Islet of Langerhans (tissue), 1 donor: ENCODE data around the gene EMC10.
"Not testable (repeated sequence)": the region's sequence is repeated elsewhere in the genome, so short reads cannot be mapped to it uniquely, and the experiment has no call there.

Source experiments
- FAIRE-seq: peaks from one replicate; lab custom pipeline; 2011; peaks lifted over from hg19 to GRCh38; lab: Jason Lieb, UNC

The EMC10 gene

DNA sequence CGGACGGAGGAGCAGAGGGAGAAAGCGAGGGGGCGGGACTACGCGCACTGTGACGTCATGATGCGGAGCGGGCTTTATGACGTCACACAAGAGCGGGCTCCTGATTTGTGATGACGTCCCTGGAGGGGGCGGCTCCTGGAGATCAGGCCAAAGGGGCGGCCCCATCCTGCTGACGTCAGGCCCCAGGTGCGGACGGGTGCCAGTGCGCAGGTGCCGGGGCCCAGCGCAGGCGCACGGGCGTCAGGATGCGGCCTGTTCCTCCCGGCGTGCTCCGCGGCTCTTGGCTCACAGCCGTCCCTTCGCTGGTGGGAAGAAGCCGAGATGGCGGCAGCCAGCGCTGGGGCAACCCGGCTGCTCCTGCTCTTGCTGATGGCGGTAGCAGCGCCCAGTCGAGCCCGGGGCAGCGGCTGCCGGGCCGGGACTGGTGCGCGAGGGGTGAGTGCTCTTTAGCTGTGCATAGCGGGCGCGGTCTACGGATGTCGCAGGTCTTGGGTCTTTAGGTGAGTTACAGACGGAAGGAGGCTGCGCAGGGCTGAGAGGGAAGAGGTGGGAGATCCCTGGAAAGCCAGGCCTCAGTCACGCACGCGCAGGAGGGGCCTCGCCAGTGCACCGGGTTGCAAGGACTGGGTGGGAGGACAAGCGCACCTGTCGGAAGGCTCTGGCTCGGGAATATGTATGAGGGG, at the start of gene EMC10, which contains the start of gene GARIN5A:
Gene EMC10, plus strand, starts transcription at position 284 of the 683 bp plus-strand sequence. Its CDS starts 38 bp downstream, at position 322.
Gene GARIN5A, minus strand, starts transcription at position 625 of the 683 bp plus-strand sequence. Its CDS starts 460 bp downstream, at position 165.
- FAIRE-seq: no peak

DNA sequence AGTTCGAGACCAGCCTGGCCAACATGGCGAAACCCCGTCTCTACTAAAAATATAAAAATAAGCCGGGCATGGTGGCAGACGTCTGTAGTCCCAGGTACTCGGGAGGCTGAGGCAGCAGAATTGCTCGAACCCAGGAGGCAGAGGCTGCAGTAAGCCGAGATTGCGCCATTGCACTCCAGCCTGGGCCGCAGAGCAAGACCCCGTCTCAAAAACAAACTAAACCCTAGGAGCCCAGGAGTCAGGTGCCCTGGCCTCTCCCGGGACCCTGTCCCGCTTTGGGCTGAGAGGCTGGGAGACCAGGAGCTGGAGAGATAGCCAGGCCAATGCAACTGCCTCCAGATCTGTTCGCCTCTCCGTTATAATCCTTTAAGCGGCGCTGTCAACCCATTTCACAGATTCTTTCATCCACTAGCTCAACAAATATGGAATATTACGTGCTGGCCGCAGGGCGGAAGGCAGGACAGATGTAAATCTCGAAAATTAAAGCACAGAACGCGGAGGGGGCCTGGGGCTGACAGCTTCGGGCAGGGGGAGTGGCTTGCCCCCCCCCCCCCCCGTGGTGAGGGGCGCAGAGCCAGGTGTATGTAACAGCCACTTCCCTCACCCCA, 48.9 kb upstream of the EMC10 start:
- FAIRE-seq: no peak

DNA sequence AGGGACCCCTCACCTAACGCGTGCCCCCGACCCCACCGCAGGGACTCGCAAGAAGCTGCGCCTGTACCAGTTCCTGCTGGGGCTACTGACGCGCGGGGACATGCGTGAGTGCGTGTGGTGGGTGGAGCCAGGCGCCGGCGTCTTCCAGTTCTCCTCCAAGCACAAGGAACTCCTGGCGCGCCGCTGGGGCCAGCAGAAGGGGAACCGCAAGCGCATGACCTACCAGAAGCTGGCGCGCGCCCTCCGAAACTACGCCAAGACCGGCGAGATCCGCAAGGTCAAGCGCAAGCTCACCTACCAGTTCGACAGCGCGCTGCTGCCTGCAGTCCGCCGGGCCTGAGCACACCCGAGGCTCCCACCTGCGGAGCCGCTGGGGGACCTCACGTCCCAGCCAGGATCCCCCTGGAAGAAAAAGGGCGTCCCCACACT, 48.3 kb upstream of the EMC10 start:
- FAIRE-seq: no peak

DNA sequence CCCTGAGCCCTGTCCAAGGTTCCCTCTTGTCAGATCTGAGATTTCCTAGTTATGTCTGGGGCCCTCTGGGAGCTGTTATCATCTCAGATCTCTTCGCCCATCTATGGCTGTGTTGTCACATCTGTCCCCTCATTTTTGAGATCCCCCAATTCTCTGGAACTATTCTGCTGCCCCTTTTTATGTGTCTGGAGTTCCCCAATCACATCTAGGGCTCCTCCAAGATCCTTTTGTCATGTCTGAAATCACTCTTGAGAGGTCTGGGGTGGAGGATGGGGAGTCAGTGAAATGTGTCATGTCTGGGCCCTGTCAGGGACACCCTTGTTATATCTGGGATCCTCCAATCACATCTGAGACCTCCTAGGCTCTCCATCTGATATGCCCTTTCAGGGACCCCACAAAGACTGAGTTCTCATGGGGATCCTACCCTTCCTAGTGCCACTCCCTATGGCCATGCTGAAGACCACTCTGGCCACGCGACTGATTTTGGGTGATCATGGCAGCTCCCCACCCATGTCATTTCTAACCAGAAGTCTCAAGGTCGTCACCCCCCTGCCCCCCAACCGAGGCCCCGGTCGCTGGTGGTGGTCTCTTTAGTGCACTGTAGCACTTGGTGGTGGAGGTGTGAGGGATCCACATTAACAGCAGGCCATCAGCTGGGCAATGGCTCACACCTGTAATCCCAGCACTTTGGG, 47.4 kb upstream of the EMC10 start:
- FAIRE-seq: no peak

DNA sequence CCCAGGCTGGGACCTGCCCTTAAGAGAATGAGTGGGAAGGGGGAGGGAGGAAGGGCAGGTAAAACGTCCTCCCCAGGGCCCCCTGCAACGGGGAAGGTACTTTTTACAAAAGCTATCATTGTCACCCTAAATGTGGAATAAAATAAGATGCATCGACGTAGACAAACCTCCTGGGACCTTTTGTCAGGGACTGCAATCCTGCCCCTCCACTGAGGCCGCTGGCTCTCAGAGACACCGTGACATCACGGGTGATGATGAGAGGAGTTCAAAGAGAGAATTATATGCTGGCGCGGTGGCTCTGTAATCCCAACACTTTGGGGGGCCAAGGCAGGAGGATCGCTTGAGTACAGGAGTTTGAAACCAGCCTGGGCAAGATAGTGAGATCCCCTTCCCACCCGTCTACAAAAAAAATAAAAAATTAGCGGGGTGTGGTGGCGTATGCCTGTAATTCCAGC, 45.4 kb upstream of the EMC10 start:
- no peak for FAIRE-seq

DNA sequence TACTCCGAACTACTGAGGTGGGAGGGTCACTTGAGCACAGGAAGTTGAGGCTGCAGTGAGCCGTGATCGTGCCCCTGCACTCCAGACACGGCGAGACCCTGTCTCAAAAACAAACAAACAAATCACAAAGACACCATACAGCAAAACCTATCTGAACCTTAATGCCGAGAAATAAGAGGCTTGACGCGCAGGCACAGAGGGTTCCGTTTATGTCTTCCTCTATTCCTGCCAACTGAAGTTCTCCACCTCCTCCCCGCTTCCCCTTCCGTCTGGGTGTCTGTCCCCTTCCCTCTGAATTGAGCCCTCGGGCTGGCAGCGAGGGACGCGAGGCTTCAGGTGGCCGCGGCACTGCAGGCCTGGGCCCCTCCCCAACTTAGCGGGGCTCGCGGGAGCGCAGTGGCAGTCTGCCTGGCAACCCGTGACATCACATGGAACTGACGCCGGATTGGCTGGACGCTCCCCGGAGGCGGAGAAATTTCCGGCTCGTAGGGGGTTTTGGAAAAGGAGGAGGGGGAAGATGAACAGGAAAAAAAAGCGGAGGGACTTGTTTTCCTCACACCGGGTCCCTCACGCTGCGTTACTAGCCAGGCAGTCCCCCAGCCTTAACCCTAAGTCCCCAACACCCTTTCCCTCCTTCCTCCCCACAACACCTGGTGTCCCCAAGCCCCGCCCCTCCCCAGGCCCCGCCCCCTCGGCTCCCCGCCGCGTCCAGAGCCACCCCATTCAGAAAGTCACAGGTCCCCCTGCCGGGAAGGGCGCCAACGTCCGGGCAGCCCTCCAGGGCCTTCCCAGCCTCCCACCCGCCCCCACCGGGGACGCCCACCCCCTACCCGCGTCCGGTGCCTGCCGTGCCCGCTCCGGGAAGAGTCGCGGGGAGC, 44.7 kb upstream of the EMC10 start:
- FAIRE-seq: no peak

DNA sequence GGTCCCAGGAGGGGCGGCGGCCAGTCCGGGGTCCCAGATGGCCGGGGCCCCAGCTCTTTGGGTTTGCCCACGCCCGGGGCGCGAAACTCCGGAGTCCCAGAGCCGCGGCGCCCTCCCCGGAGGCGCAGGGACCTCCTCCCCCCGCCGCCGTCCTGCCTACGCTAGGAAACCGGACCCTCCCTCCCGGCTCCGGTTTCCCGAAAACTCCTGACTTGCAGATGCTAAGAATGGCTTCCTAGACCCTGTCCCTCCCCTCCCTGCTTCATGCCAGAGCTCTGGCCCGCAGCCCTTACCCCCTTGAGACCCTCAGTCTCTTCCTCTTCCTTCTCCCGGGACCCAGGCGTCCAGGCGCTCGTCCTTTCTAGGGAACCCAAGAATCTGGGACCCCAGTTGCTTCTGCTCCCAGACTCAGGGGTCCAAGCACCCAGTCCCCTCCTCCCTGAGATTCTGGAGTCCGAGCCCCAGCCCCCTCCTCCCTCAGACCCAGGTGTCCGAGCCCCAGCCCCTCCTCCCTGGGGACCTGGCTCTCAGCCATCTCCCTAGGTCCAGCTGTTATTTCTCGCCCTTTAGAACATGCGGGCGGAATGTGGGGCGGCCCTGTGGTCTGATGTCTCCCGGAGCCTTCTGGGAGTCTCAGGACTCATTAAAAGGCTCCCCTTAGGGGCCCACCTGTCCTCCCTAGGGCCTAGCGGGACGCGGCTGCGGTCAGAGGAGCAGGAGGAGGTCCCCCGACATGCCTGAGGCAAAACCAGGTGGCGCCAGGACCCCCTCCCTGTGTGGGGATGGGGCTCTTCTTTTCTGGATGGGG, 43.9 kb upstream of the EMC10 start, which contains the start of gene MYBPC2:
Gene MYBPC2, plus strand, starts transcription at position 672 of the 808 bp plus-strand sequence. Its CDS starts 62 bp downstream, at position 734.
- FAIRE-seq: no peak

DNA sequence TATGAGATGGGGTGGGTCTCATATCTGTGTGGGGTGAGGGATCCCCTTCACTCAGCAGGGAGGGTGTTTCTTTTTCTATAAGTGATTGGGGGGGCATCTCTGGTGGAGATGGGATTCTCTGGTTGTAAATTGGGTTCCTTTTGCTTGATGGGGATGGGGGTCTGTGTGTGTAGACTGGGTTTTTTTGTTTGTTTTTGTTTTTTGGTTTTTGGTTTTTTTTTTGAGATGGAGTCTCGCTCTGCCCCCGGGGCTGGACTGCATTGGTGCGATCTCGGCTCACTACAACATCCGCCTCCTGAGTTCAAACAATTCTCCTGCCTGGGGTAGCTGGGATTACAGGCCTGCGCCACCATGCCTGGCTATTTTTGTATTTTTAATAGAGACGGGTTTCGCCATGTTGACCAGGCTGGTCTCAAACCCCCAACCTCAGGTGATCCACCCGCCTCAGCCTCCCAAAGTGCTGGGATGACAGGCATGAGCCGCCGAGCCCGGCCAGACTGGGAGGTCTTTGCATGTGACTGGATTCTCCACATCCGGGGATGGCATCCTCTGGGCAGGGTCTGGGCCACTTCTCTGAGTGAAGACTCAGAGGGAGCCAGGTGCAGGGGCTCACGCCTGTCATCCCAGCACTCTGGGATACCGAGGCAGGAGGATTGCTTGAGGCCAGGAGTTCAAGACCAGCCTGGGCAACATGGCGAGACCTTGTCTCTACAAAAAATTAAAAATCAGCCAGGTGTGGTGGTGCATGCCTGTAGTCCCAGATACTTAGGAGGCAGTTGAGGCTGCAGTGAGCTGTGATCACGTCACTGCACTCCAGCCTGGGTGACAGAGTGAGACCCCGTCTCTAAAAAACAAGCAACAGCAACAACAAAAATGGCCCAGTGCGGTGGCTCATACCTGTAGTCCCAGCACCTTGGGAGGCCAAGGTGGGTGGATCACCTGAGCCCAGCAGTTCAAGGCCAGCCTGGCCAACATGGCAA, 42.8 kb upstream of the EMC10 start:
- no peak for FAIRE-seq

DNA sequence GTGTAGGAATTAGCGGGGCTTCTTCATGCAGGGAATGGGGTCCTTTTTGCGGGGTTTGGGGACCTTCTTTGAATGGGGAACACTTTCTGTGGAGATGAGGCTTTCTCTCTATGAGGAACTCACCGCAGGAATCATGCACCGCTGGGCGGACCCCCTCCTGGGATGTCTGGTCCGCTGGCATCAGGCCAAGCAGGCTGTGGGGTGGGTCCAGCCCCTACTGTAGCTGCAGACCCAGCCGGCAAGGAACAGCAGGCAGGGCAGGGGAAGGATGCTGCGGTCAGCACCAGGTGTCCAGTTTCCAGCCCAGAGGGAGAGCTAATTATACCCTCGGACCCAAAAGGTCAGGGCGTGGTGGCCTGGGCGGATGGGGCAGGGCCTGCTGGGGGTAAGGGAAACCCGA, 41.8 kb upstream of the EMC10 start:
- FAIRE-seq: no peak

DNA sequence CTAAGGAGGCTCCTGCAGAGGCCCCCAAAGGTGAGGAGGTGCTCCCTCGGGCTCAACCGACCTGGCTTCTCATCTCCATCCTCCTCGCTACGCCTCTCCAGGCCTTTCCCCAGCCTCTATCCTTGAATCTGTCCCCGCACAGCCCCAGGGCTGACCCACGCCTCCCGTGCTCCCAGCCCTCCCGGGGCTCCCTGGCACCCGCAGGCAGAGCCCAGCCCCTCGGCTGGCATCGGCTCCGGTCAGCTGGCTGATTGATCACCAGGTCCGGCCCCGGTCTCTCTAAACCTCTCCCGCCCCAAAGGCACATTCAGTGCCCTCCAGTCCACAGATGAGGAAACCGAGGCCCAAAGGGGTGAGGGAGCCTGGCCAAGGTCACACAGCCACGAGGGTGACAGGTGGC, 41.1 kb upstream of the EMC10 start:
- no peak for FAIRE-seq

DNA sequence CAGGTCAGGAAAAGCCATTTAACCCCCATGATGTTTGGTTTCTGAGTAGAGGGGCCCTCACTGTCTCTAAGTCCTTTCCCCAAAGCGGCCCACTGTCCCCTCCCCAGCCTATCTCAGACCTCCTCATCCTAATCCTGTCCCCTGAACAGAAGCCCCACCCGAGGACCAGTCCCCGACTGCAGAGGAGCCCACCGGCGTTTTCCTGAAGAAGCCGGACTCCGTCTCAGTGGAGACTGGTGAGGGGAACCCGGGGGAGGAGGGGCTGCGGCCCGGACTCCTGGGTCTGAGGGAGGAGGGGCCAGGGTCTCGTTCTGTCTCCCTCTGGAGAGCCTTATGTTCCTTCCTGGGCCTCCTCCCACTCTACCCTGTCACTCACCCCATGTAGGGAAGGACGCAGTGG, 40.7 kb upstream of the EMC10 start:
- FAIRE-seq: no peak

DNA sequence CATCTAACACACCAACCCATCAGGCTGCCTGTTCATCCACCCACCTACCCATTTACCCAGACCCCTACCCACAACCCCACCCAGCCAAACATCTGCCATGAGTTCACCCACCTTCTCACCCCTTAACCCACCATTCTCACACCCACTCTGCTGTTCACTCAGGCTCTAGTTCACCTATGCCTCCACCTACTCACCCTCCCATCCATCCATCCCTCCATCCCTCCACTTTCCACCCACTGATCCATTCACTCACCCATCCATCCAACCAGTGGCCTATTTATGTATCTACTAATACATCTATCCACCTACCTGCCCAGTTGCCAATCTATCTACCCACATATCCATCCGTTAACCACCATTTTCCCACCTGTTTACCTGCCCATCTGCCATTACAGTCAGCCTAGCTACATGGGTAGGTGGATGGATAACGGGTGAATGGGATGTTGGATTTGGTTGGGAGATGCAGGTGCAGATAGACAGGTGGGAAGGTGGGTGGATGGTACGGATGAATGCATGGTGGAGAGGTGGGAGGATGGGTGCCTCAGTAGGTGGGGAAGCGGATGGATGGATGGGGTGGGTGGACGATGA, 38.4 kb upstream of the EMC10 start:
- no peak for FAIRE-seq

DNA sequence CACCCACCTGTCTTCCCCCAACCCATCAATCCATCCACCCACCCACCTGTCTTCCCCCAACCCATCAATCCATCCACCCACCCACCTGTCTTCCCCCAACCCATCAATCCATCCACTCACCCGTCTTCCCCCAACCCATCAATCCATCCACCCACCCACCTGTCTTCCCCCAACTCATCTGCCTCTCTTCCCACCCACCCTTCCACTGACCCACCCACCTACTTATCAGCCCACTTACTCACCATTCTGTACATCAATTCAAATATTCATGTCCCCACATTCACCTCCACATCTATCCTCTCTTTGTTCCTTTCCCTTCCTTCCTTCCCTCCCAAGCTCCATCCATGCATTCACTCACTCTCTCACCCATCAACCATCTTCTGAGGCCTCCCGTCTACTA, 37.2 kb upstream of the EMC10 start:
- FAIRE-seq: not testable (repeated sequence)

DNA sequence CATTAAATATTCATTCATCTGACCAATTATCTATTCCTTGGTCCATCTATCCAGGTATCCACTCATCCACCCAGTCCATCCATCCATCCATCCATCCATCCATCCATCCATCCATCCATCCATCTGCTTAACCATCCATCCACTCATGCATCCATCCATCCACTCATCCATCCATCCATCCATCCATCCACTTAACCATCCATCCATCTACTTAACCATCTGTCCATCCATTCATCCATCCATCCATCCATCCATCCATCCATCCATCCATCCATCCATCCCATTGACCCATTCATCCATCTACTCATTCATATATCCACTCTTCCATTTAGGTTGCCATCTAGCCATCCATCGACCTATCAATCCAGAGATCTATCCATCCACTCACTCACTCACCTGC, 32.2 kb upstream of the EMC10 start:
- FAIRE-seq: no peak

DNA sequence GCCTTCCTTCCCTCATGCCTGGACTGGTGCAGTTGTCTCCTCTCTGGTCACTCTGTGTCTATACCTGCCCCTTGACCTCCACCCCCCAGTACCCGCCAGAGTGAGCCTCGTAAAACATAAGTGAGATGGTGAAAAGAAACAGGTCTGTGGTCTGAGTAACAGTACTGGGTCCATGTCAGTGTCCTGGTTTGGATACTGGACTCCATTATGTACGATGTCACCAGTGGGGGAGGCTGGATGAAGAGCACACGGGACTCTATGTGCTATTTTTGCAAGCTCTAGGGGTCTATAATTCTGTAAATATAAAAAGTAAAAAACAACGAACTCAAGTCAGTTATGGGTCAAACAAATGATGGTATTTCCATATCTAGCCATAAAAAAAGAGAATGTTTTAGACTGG, 29.3 kb upstream of the EMC10 start:
- no peak for FAIRE-seq

DNA sequence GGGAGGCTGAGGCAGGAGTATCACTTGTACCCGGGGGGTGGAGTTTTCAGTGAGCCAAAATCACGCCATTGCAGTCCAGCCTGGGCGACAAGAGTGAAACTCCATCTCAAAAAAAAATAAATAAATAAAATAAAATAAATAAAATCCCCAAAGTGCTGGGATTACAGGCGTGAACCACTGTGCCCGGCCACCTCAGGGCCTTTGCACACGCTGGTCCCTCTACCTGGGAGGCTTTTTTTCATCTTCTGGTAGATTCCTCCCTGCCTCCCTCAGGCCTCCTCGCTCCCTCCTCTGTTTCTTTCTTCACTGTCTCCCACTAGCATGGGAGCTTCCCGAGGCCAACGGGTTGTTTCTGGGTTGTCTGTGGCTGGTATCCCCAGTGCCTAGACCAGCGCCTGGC, 28.6 kb upstream of the EMC10 start:
- FAIRE-seq: no peak

DNA sequence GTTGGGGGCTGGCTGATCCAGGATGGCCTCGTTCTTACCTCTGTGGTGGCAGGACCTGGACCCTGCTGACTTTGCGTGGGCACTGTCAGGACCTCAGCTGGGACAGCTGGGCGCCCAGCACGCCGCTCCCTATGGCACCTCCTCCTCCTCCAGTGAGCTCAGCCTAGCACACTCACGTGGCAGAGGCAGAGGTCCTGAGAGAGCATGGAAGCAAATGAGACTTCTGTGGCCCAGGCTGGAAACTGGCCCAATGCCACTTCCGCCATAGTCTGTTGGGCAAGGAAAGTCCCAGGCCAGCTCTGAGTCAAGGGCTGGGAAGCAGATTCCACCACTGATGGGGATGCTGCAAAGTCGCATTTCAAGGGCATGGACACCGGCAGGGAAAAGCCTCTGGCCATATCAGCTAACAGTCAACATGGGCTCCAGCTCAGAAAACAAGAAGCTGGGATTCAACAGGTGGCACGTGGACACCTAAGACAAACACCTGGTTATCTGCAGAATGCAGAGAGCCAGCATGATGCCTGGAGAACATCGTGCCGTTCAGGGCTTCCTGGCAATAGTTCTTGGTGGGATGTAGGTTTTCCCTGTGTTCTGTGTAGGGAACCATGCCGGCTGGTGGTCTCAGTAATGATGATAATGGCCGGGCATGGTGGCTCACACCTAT, 26.9 kb upstream of the EMC10 start:
- FAIRE-seq: no peak

DNA sequence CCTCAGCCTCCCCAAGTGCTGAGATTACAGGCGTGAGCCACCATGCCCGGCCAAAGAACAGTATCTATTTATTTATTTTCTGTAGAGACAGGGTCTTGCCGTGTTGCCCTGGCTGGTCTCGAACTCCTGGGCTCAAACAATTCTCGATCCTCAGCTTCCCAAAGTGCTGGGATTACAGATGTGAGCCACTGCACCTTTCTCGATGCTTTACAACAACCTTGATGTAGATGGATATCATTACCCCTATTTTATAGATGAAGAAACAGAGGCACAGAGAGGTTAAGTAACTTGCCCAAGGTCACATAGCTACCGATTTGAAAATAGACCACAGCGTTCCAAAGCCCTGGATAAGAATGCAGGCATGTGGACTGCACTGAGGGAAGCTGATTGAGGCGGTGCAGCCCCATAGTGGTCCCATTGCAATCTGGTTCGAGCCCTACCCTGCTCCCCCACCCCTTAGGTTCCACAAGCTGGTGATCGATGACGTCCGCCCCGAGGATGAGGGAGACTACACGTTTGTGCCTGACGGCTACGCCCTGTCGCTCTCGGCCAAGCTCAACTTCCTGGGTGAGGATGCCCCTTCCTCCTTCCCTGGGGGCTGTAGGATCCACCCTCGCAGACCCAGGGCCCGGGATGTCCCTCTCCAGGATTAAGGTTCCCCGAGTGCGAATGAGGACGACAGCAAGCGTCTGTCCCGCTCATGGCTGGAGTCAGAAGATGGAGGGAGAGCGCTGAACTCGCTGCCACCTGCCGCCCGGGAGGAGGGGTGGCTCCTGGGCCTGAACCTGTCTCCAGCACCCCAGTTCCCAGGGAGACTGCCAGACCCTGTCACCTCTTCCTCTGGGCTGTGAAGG, 25.7 kb upstream of the EMC10 start:
- no peak for FAIRE-seq
